HCT116 (cell line): ENCODE results near the gene CCDC69. TPM values are rescaled to one million over a fixed set of nuclear protein-coding genes. Genes with fewer than 3 reads are reported as not detected.

Experiments
- ATAC-seq: fragments of 200-7000 bp; cut with Tn5 transposase; 2 replicates; pipeline ENCODE4 v1.9.1; 2020; ENCODE audit warnings: mild to moderate bottlenecking, moderate library complexity
- BruUV-seq: library from RNA; stranded (reverse); fragments of 400-500 nt; replicated peaks from 2 replicates; lab custom pipeline; 2021; lab: Mats Ljungman, UMichigan
- CTCF ChIA-PET: fragments of 300-600 bp; sonication (Branson Sonifier 250); formaldehyde crosslinking; loops from one replicate; lab custom pipeline; 2021; ENCODE audit warnings: antibody characterized with exemption; lab: Charles Lee
- POLR2A ChIA-PET: fragments of 300-600, 350-600 bp; sonication (Branson Sonifier 250); formaldehyde crosslinking; loops from one replicate; lab custom pipeline; 2021; ENCODE audit warnings: antibody characterized with exemption; lab: Charles Lee
- RAD21 ChIA-PET, 2 experiments: fragments of 300-600 bp; sonication (Branson Sonifier 250); formaldehyde crosslinking; loops; one replicate each; lab custom pipeline; 2023; ENCODE audit warnings: low total read pairs in 2 of 2; ENCODE audit not compliant: uncharacterized antibody in 2 of 2, unreplicated experiment in 2 of 2, low non-redundant PET in 1 of 2; lab: Charles Lee
- DNase-seq: peaks from one replicate; pipeline ENCODE4 v3.0.0-alpha.2; 2010; ENCODE audit warnings: low read depth, low spot score
- H2AFZ ChIP-seq: fragments of 200-600 bp; shearing (Covaris generic), sonication (generic); 2 replicates; pipeline ENCODE4 v1.6.1; 2017; ENCODE audit warnings: low read depth, mixed run types, mixed read lengths, antibody characterized with exemption, low read length; ENCODE audit not compliant: poor library complexity, severe bottlenecking
- H3K27ac ChIP-seq: 2 replicates; pipeline ENCODE4 v1.5.1; 2012; ENCODE audit warnings: low read depth, low read length
- H3K27me3 ChIP-seq: fragments of 200-600 bp; sonication (generic); 2 replicates; pipeline ENCODE4 v1.6.1; 2016; ENCODE audit warnings: mixed run types, low read length, mixed read lengths; ENCODE audit not compliant: insufficient read depth
- H3K36me3 ChIP-seq, 2 experiments: fragments of 200-500 bp in 1 of 2; fragments of 200-600 bp in 1 of 2; sonication (Bioruptor generic) in 1 of 2; sonication (generic) in 1 of 2; 2 replicates each; pipeline versions ENCODE4 v1.5.1 to v1.6.1; 2014 to 2016; ENCODE audit warnings: low read length in 2 of 2, inconsistent platforms in 1 of 2, mixed read lengths in 1 of 2, mixed run types in 1 of 2; ENCODE audit not compliant: insufficient read depth in 2 of 2, control insufficient read depth in 1 of 2
- H3K4me1 ChIP-seq, 2 experiments: fragments of 200-600 bp in 1 of 2; sonication (generic) in 1 of 2; 2 replicates each; pipeline versions ENCODE4 v1.5.1 to v1.6.1; 2012 to 2017; ENCODE audit warnings: low read length in 2 of 2, inconsistent platforms in 1 of 2, mild to moderate bottlenecking in 1 of 2, mixed read lengths in 1 of 2, mixed run types in 1 of 2, moderate library complexity in 1 of 2; ENCODE audit not compliant: insufficient read depth in 2 of 2, control insufficient read depth in 1 of 2
- H3K4me2 ChIP-seq: fragments of 200-600 bp; sonication (generic); 2 replicates; pipeline ENCODE4 v1.6.1; 2017; ENCODE audit warnings: mixed run types, low read length, mixed read lengths
- H3K4me3 ChIP-seq, 2 experiments: fragments of 200-600 bp in 1 of 2; sonication (generic) in 1 of 2; replicated peaks in 1 of 2; 2 replicates each; pipeline ENCODE4 v1.5.1; 2011 to 2016; ENCODE audit warnings: low read length in 2 of 2, control low read depth in 1 of 2, low read depth in 1 of 2, mild to moderate bottlenecking in 1 of 2, mixed read lengths in 1 of 2, mixed run types in 1 of 2
- H3K79me2 ChIP-seq: fragments of 200-600 bp; sonication (generic); 2 replicates; pipeline ENCODE4 v1.6.1; 2017; ENCODE audit warnings: mild to moderate bottlenecking, mixed run types, low read length, moderate library complexity, mixed read lengths; ENCODE audit not compliant: insufficient read depth
- H3K9ac ChIP-seq: fragments of 200-600 bp; sonication (generic); 2 replicates; pipeline ENCODE4 v1.6.1; 2016; ENCODE audit warnings: low read length, mixed read lengths
- H3K9me2 ChIP-seq: fragments of 200-600 bp; sonication (generic), shearing (Covaris generic); 2 replicates; pipeline ENCODE4 v1.6.1; 2017; ENCODE audit warnings: mixed run types, mild to moderate bottlenecking, moderate library complexity; ENCODE audit not compliant: insufficient read depth
- H3K9me3 ChIP-seq, 2 experiments: fragments of 200-500 bp in 1 of 2; fragments of 200-600 bp in 1 of 2; sonication (Bioruptor generic) in 1 of 2; sonication (generic) in 1 of 2; 2 replicates each; pipeline ENCODE4 v1.6.1; 2014 to 2017; ENCODE audit warnings: low read length in 2 of 2, mixed read lengths in 2 of 2, inconsistent platforms in 1 of 2, low read depth in 1 of 2, mild to moderate bottlenecking in 1 of 2, mixed run types in 1 of 2, moderate library complexity in 1 of 2; ENCODE audit not compliant: control insufficient read depth in 1 of 2, insufficient read depth in 1 of 2
- H4K20me1 ChIP-seq: fragments of 200-600 bp; sonication (generic), shearing (Covaris generic); 2 replicates; pipeline ENCODE4 v1.6.1; 2017; ENCODE audit warnings: mixed run types, mild to moderate bottlenecking, moderate library complexity; ENCODE audit not compliant: insufficient read depth
- CTCF ChIP-seq, 3 experiments: fragments of 200-600 bp in 1 of 3; sonication (generic) in 1 of 3; IDR thresholded peaks in 2 of 3; conservative IDR thresholded peaks in 1 of 3; 2 replicates each; pipeline ENCODE4 v1.5.1; 2012 to 2017; ENCODE audit warnings: low read depth in 2 of 3, low read length in 2 of 3, antibody characterized with exemption in 1 of 3, borderline replicate concordance in 1 of 3, control low read depth in 1 of 3, mild to moderate bottlenecking in 1 of 3, mixed read lengths in 1 of 3, mixed run types in 1 of 3, moderate library complexity in 1 of 3; ENCODE audit not compliant: insufficient read depth in 1 of 3
- ELF1 ChIP-seq: IDR thresholded peaks from 2 replicates; pipeline ENCODE4 v1.6.1; 2012; ENCODE audit warnings: low read depth, borderline replicate concordance
- EZH2phosphoT487 ChIP-seq: fragments of 200-600 bp; IDR thresholded peaks from 2 replicates; pipeline ENCODE4 v1.6.1; 2018; ENCODE audit warnings: antibody characterized with exemption, borderline replicate concordance
- FOSL1 ChIP-seq: IDR thresholded peaks from 2 replicates; pipeline ENCODE4 v1.6.1; 2012; ENCODE audit warnings: low read depth
- POLR2AphosphoS5 ChIP-seq: IDR thresholded peaks from 2 replicates; pipeline ENCODE4 v1.6.1; 2011; ENCODE audit warnings: mild to moderate bottlenecking, low read depth, low read length, moderate library complexity
- RAD21 ChIP-seq: IDR thresholded peaks from 2 replicates; pipeline ENCODE4 v1.6.1; 2012; ENCODE audit warnings: low read depth, mild to moderate bottlenecking
- SIN3A ChIP-seq: IDR thresholded peaks from 2 replicates; pipeline ENCODE4 v1.6.1; 2012; ENCODE audit warnings: low read depth
- SP1 ChIP-seq: IDR thresholded peaks from 2 replicates; pipeline ENCODE4 v1.6.1; 2012; ENCODE audit warnings: low read depth
- SRF ChIP-seq: IDR thresholded peaks from 2 replicates; pipeline ENCODE4 v1.6.1; 2012; ENCODE audit warnings: low read depth
- TCF7L2 ChIP-seq: IDR thresholded peaks from 2 replicates; pipeline ENCODE4 v1.7.0; 2011; ENCODE audit warnings: borderline replicate concordance, inconsistent platforms; ENCODE audit not compliant: insufficient read depth, insufficient read length; ENCODE audit errors: extremely low read depth
- YY1 ChIP-seq: IDR thresholded peaks from 2 replicates; pipeline ENCODE4 v1.6.1; 2011; ENCODE audit warnings: low read length, low read depth, moderate library complexity, mild to moderate bottlenecking; ENCODE audit not compliant: insufficient replicate concordance; ENCODE audit errors: extremely low read depth
- ZNF274 ChIP-seq: fragments of 200-500 bp; sonication (Bioruptor generic); IDR thresholded peaks from 2 replicates; pipeline ENCODE4 v1.6.1; 2014; ENCODE audit warnings: mild to moderate bottlenecking, low read depth, low read length, inconsistent platforms
- intact Hi-C: fragments of 100-400 bp; cut with micrococcal nuclease; formaldehyde crosslinking; loops from 2 replicates; pipeline ENCODE4 v1.10.0; 2022
- total RNA-seq: library from RNA; stranded (reverse); gene quantifications from one replicate; pipeline ENCODE4 v1.2.1, GENCODE V29; 2021; ENCODE audit not compliant: unreplicated experiment
- TF ChIP-seq, protein P1 (sequence below): IDR thresholded peaks from 2 replicates; pipeline ENCODE4 v1.6.1; 2012

Gene CCDC69
- total RNA-seq, 1 experiment from 2014 or later = 4.3 TPM

DNA sequence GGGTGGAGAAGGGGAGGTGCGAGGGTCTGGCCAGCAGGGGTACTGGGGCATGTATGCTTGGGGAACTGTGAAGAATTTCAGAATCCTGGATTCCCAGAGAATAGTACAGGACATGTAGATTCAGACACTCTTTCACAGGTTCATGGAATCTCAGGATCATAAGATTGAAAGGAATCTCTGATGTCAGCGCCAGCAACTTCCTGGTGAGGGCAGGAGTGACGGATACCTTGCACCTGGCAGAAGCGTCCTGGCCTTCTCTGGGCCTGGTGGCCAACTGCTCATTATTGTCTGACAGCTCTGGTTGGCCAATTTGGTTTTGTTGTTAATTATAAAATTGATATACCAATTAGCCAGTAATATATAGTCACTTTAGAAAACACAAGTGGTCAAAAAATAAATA is 36.0 kb upstream of the CCDC69 start:
- ATAC-seq = no peak
- Histone ChIP-seq H3K27me3 (no peaks in the 10 kb centered on the region), H3K9ac (no peak overlapping the region), H3K9me2 (no peaks in the 10 kb centered on the region), H2AFZ (no peak overlapping the region), H3K27ac (no peak overlapping the region), H3K36me3 (no peaks in the 10 kb centered on the region), H3K79me2 (no peaks in the 10 kb centered on the region), H3K4me2 (no peak overlapping the region), H3K4me3 (no peak overlapping the region), H3K4me1 (peaks cover 7 to 37% of the 10 kb centered on the region in 2 experiments; a peak in 3 of 4 replicates), H4K20me1 (no peaks in the 10 kb centered on the region), H3K9me3 (no peaks in the 10 kb centered on the region)
- TF ChIP-seq TCF7L2 (no peak), EZH2phosphoT487 (no peak), SRF (no peak), POLR2AphosphoS5 (no peak), RAD21 (no peak), SIN3A (no peak), ZNF274 (no peak), FOSL1 (no peak), CTCF (IDR thresholded peaks at IDR 0.05 in 2 of 3, conservative IDR thresholded peaks at IDR 0.05 in 1 of 3; ENCODE audit: borderline replicate concordance in 1 of 3, insufficient read depth in 1 of 3, low read depth in 2 of 3, low read length in 2 of 3) (no peak), ELF1 (no peak), SP1 (no peak), YY1 (no peak)
- TF ChIP-seq, protein P1, sequence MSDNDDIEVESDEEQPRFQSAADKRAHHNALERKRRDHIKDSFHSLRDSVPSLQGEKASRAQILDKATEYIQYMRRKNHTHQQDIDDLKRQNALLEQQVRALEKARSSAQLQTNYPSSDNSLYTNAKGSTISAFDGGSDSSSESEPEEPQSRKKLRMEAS = no peak
- BruUV-seq = no TSS peak
- CTCF ChIA-PET = no interaction called here
- POLR2A ChIA-PET = no interaction called here
- intact Hi-C loops = loop anchor here (10.0 kb wide), 1 partner anchor 485 kb away; no protein-coding TSS in a partner anchor
- RAD21 ChIA-PET = no interaction called here
- no peak for DNase-seq
